ENCODE measurements around the gene NACC1. TPM values are rescaled to one million over a fixed set of nuclear protein-coding genes. Genes with fewer than 3 reads are reported as not detected.
A peak's percentile ranks its signal among the peaks of the same experiment; 100 is the strongest.

NACC1 gene
- total and polyA plus RNA-seq, 2 donors from 2014 or later: 16.7 to 46.1 TPM

- Histone ChIP-seq H3K27me3 (ENCODE audit: control insufficient read depth, insufficient read depth, low read length) (peaks cover 11% of the 10 kb centered on the region), H3K27ac (ENCODE audit: low read depth in 2 of 2, low read length in 2 of 2) (peak overlapping the region in 1 of 2 donors; percentile 28), H3K36me3 (ENCODE audit: control insufficient read depth in 2 of 3, insufficient read depth in 3 of 3, low read length in 3 of 3) (no peaks in the 10 kb centered on the region), H3K4me1 (ENCODE audit: control insufficient read depth in 2 of 3, insufficient read depth in 2 of 3, low read depth in 1 of 3, low read length in 3 of 3) (peaks cover 0 to 28% (median 18%) of the 10 kb centered on the region in 3 donors), H3K9ac (ENCODE audit: low read length in 3 of 3) (no peak overlapping the region), H3K4me3 (ENCODE audit: low read length in 3 of 3) (peak overlapping the region in 1 of 3 donors; percentile 57), H3K9me3 (ENCODE audit: control insufficient read depth in 2 of 3, insufficient read depth in 1 of 3, low read length in 3 of 3) (no peaks in the 10 kb centered on the region)
- DNase-seq: peak in 1 of 5 donors; percentile 72
- no peak for TF ChIP-seq CTCF (IDR thresholded peaks at IDR 0.05; ENCODE audit: borderline replicate concordance, extremely low read depth, insufficient read depth)
- FAIRE-seq: no peak
- intact Hi-C loops (cut with DNase I): loop anchor here (5.0 kb wide), 1 partner anchor 118 kb away; no protein-coding TSS in a partner anchor
Measured at GRCh38 chr19:13094771-13095392, 23.2 kb upstream of the NACC1 start.

- peak overlapping the region in 1 of 3 donors; percentile 57 for H3K4me3 ChIP-seq (ENCODE audit: low read length in 3 of 3)
Measured at GRCh38 chr19:13095393-13095784, 22.7 kb upstream of the NACC1 start.

GRCh38 chr19:13095934-13096927 is 21.8 kb upstream of the NACC1 start:
- H3K9ac ChIP-seq (ENCODE audit: low read length in 3 of 3): peak overlapping the region in 1 of 3 donors; percentile 19
- no peaks in the 10 kb centered on the region for H3K36me3 ChIP-seq (ENCODE audit: control insufficient read depth in 2 of 3, insufficient read depth in 3 of 3, low read length in 3 of 3)
- no peaks in the 10 kb centered on the region for H3K9me3 ChIP-seq (ENCODE audit: control insufficient read depth in 2 of 3, insufficient read depth in 1 of 3, low read length in 3 of 3)
- FAIRE-seq (no peak), DNase-seq (peak in 1 of 5 donors; percentile 70)
- intact Hi-C loops (cut with DNase I): loop anchor here (5.0 kb wide), 1 partner anchor 119 kb away; no protein-coding TSS in a partner anchor
- peaks cover 14% of the 10 kb centered on the region for H3K27me3 ChIP-seq (ENCODE audit: control insufficient read depth, insufficient read depth, low read length)
- H3K4me3 ChIP-seq (ENCODE audit: low read length in 3 of 3): peak overlapping the region in 2 of 3 donors; percentile 45 to 57
- peaks cover 0 to 29% (median 10%) of the 10 kb centered on the region in 3 donors for H3K4me1 ChIP-seq (ENCODE audit: control insufficient read depth in 2 of 3, insufficient read depth in 2 of 3, low read depth in 1 of 3, low read length in 3 of 3)
- peak overlapping the region; percentile 22 to 28 for H3K27ac ChIP-seq (ENCODE audit: low read depth in 2 of 2, low read length in 2 of 2)
- TF ChIP-seq CTCF (IDR thresholded peaks at IDR 0.05; ENCODE audit: borderline replicate concordance, extremely low read depth, insufficient read depth): no peak

More at GRCh38 chr19:13095393-13095784, 22.7 kb upstream of the NACC1 start:
- H3K36me3 ChIP-seq (ENCODE audit: control insufficient read depth in 2 of 3, insufficient read depth in 3 of 3, low read length in 3 of 3): no peaks in the 10 kb centered on the region
- no peak overlapping the region for H3K9ac ChIP-seq (ENCODE audit: low read length in 3 of 3)
- no peak overlapping the region for H3K27ac ChIP-seq (ENCODE audit: low read depth in 2 of 2, low read length in 2 of 2)
- intact Hi-C loops (cut with DNase I): loop anchor here (5.0 kb wide), 1 partner anchor 118 kb away; no protein-coding TSS in a partner anchor
- peaks cover 0 to 30% (median 16%) of the 10 kb centered on the region in 3 donors for H3K4me1 ChIP-seq (ENCODE audit: control insufficient read depth in 2 of 3, insufficient read depth in 2 of 3, low read depth in 1 of 3, low read length in 3 of 3)
- H3K27me3 ChIP-seq (ENCODE audit: control insufficient read depth, insufficient read depth, low read length): peaks cover 14% of the 10 kb centered on the region
- FAIRE-seq (no peak), DNase-seq (peak in 1 of 5 donors; percentile 84)
- TF ChIP-seq CTCF (IDR thresholded peaks at IDR 0.05; ENCODE audit: borderline replicate concordance, extremely low read depth, insufficient read depth): no peak
- no peaks in the 10 kb centered on the region for H3K9me3 ChIP-seq (ENCODE audit: control insufficient read depth in 2 of 3, insufficient read depth in 1 of 3, low read length in 3 of 3)

Data from kidney (tissue), 14 donors.